Measurements from ENCODE around the gene CGB5.

Gene CGB5

DNA sequence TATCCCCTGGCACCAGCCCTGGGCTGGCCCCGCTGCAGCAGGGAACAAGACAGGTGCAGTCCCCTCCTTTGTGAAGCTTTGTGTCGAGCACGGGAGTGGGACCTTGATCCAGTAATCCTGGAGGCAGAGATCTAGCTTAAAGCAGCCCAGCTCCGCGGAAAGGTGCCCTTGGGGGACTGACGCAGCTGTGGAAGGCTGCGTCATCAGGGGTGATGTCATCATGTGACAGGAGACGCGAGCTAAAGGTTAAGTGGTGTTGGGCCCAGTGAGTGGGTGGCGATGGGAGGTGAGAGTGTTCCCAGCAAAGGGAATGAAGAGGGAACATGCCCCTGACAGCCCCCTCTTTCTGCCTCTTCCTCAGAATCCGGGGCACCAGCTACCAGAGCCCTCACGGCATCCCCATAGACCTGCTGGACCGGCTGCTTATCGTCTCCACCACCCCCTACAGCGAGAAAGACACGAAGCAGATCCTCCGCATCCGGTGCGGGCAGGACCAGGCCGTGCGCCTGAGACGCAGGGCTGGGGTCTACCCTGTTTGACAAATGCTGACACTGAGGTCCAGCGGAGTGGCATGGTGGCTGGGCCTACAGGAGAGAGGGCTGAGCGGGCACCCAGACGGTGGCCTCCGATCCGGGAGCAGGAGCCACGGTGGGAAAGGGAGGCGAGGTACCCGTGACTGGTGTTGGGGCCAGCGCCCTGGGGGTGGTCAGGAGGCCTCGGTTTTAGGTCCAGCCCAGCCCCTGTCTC lies 29.4 kb upstream of the CGB5 start:
- H3K4me2 ChIP-seq (ENCODE audit: low read length), result no peak overlapping the region
- H3K27me3 ChIP-seq (ENCODE audit: control insufficient read depth, low read length), result peaks cover 14% of the 10 kb centered on the region
- H3K9me3 ChIP-seq (ENCODE audit: control insufficient read depth, insufficient read depth, low read length), result no peaks in the 10 kb centered on the region
- no peak overlapping the region for H3K27ac ChIP-seq (ENCODE audit: low read depth, low read length)
- no peaks in the 10 kb centered on the region; the same call in 1 of the 2 replicates for H4K20me1 ChIP-seq (ENCODE audit: control insufficient read depth, insufficient read depth, low read depth, low read length)
- H3F3A ChIP-seq (ENCODE audit: control insufficient read depth, insufficient read depth), result 0 out of 2 replicates have a peak, but pooled peaks cover 3% of the 10 kb centered on the region
- H3K79me2 ChIP-seq (ENCODE audit: control insufficient read depth, low read length), result no peaks in the 10 kb centered on the region
- no peak overlapping the region for H3K4me3 ChIP-seq (ENCODE audit: low read length)
- H3K4me1 ChIP-seq (ENCODE audit: control insufficient read depth, low read length), result peaks cover 22% of the 10 kb centered on the region
- peaks cover 61% of the 10 kb centered on the region for H3K36me3 ChIP-seq (ENCODE audit: control insufficient read depth, low read length)
- TF ChIP-seq EZH2phosphoT487 (IDR thresholded peaks at IDR 0.05; ENCODE audit: borderline replicate concordance, low read length), result no peak
- TF ChIP-seq, protein P1, sequence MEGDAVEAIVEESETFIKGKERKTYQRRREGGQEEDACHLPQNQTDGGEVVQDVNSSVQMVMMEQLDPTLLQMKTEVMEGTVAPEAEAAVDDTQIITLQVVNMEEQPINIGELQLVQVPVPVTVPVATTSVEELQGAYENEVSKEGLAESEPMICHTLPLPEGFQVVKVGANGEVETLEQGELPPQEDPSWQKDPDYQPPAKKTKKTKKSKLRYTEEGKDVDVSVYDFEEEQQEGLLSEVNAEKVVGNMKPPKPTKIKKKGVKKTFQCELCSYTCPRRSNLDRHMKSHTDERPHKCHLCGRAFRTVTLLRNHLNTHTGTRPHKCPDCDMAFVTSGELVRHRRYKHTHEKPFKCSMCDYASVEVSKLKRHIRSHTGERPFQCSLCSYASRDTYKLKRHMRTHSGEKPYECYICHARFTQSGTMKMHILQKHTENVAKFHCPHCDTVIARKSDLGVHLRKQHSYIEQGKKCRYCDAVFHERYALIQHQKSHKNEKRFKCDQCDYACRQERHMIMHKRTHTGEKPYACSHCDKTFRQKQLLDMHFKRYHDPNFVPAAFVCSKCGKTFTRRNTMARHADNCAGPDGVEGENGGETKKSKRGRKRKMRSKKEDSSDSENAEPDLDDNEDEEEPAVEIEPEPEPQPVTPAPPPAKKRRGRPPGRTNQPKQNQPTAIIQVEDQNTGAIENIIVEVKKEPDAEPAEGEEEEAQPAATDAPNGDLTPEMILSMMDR (IDR thresholded peaks at IDR 0.05; ENCODE audit: low read depth, low read length, poor library complexity, severe bottlenecking), result no peak
- no peaks in the 10 kb centered on the region for H3K9me2 ChIP-seq (replicated peaks; ENCODE audit: control insufficient read depth, low read length)

DNA sequence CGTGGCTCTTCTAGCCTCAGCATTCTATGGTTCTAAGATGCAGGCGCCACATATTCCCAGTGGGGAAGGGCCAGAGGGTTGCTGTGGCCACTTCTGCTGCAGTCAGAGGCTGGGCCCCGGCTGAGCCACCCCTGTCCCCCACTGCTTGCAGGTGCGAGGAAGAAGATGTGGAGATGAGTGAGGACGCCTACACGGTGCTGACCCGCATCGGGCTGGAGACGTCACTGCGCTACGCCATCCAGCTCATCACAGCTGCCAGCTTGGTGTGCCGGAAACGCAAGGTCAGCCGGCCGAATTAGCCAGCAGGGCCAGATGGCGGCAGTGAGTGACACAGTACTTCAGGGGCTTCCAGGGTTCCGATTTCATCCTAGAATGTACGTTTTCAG lies 28.8 kb upstream of the CGB5 start:
- Histone ChIP-seq H3K4me2 (ENCODE audit: low read length) (no peak overlapping the region), H4K20me1 (ENCODE audit: control insufficient read depth, insufficient read depth, low read depth, low read length) (no peaks in the 10 kb centered on the region; the same call in 1 of the 2 replicates), H3K4me1 (ENCODE audit: control insufficient read depth, low read length) (peaks cover 28% of the 10 kb centered on the region), H3K9me2 (replicated peaks; ENCODE audit: control insufficient read depth, low read length) (no peaks in the 10 kb centered on the region), H3F3A (ENCODE audit: control insufficient read depth, insufficient read depth) (0 out of 2 replicates have a peak, but pooled peaks cover 3% of the 10 kb centered on the region), H3K27ac (ENCODE audit: low read depth, low read length) (no peak overlapping the region), H3K79me2 (ENCODE audit: control insufficient read depth, low read length) (no peaks in the 10 kb centered on the region), H3K9me3 (ENCODE audit: control insufficient read depth, insufficient read depth, low read length) (no peaks in the 10 kb centered on the region), H3K4me3 (ENCODE audit: low read length) (no peak overlapping the region), H3K27me3 (ENCODE audit: control insufficient read depth, low read length) (peaks cover 14% of the 10 kb centered on the region), H3K36me3 (ENCODE audit: control insufficient read depth, low read length) (peaks cover 55% of the 10 kb centered on the region)
- TF ChIP-seq, protein P1 (IDR thresholded peaks at IDR 0.05; ENCODE audit: low read depth, low read length, poor library complexity, severe bottlenecking), result no peak

DNA sequence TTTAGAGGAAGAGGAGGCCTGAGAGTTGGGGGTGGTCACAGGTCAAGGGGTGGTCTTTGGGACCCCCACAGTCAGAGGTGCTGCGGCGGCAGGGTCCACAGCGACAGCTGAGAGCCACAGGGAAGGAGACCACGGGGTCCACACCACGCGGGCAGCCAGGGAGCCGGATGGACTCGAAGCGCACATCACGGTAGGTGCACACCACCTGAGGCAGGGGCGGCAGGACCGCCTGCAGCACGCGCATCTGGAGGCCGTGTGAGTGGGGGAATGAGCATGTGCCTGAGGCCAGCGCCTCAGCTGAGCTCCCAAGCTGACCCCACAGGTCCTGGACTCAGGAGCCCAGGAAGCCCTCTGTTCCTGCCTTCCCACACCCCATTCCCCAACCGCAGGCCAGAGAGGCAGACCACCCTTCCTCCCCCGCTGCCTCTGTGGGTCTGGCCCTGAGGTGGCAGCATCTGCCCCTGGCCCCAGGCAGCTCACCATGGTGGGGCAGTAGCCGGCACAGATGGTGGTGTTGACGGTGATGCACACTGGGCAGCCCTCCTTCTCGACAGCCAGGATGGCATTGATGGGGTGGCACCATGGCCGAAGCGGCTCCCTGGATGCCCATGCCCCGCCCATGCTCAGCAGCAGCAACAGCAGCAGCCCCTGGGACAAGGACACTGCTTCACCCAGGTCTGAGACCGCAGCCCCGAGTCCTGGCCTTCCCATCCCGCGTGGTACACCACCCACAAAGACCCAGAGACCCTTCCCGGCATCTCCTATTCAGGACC lies 27.4 kb upstream of the CGB5 start:
- peaks cover 42% of the 10 kb centered on the region for H3K36me3 ChIP-seq (ENCODE audit: control insufficient read depth, low read length)
- TF ChIP-seq EZH2phosphoT487 (IDR thresholded peaks at IDR 0.05; ENCODE audit: borderline replicate concordance, low read length), result no peak
- TF ChIP-seq, protein P1 (IDR thresholded peaks at IDR 0.05; ENCODE audit: low read depth, low read length, poor library complexity, severe bottlenecking), result no peak
- H3K27ac ChIP-seq (ENCODE audit: low read depth, low read length), result no peak overlapping the region
- H3K9me2 ChIP-seq (replicated peaks; ENCODE audit: control insufficient read depth, low read length), result no peaks in the 10 kb centered on the region
- H3K27me3 ChIP-seq (ENCODE audit: control insufficient read depth, low read length), result peaks cover 14% of the 10 kb centered on the region
- H3F3A ChIP-seq (ENCODE audit: control insufficient read depth, insufficient read depth), result peaks cover 6% of the 10 kb centered on the region; the same call in 1 of the 2 replicates
- H3K4me3 ChIP-seq (ENCODE audit: low read length), result no peak overlapping the region
- H3K4me1 ChIP-seq (ENCODE audit: control insufficient read depth, low read length), result peaks cover 41% of the 10 kb centered on the region
- no peak overlapping the region for H3K4me2 ChIP-seq (ENCODE audit: low read length)
- no peaks in the 10 kb centered on the region; the same call in 1 of the 2 replicates for H4K20me1 ChIP-seq (ENCODE audit: control insufficient read depth, insufficient read depth, low read depth, low read length)
- H3K9me3 ChIP-seq (ENCODE audit: control insufficient read depth, insufficient read depth, low read length), result no peaks in the 10 kb centered on the region
- H3K79me2 ChIP-seq (ENCODE audit: control insufficient read depth, low read length), result no peaks in the 10 kb centered on the region

Measured in DOHH2 (cell line).